IMR-90 (cell line): ENCODE results near the gene XIRP1. TPM values are rescaled to one million over a fixed set of nuclear protein-coding genes. Genes with fewer than 3 reads are reported as not detected.

Experiments used
- CHD1 ChIP-seq: IDR thresholded peaks from 2 replicates; pipeline ENCODE4 v1.6.1; 2012; ENCODE audit warnings: low read depth, low read length, improper control_type of control experiment
- NFE2L2 ChIP-seq: fragments of 150-350 bp; IDR thresholded peaks from 2 replicates; pipeline ENCODE4 v1.6.1; 2016; ENCODE audit warnings: low read depth, mild to moderate bottlenecking, low read length
- POLR2A ChIP-seq: IDR thresholded peaks from 2 replicates; pipeline ENCODE4 v1.6.1; 2012; ENCODE audit warnings: mild to moderate bottlenecking, low read depth, low read length
- polyA plus RNA-seq, 3 experiments: library from polyadenylated mRNA; depleted of rRNA; stranded (reverse); fragments of >200 nt; gene quantifications; 2 replicates each; pipeline ENCODE4 v1.2.3, GENCODE V29; 2012; ENCODE audit warnings: low replicate concordance in 1 of 3
- total RNA-seq: library from RNA; depleted of rRNA; stranded (reverse); fragments of >200 nt; gene quantifications from 2 replicates; pipeline ENCODE4 v1.2.3, GENCODE V29; 2012
- TF ChIP-seq, protein P1 (sequence below): fragments of 150-350 bp; IDR thresholded peaks from 2 replicates; pipeline ENCODE4 v1.6.1; 2016; ENCODE audit warnings: low read depth, mild to moderate bottlenecking, low read length, moderate library complexity, borderline replicate concordance

XIRP1 gene
- total and polyA plus RNA-seq, 2 of the 4 experiments (the other 2 are of a cell fraction), result under 0.01 to 0.07 TPM

DNA sequence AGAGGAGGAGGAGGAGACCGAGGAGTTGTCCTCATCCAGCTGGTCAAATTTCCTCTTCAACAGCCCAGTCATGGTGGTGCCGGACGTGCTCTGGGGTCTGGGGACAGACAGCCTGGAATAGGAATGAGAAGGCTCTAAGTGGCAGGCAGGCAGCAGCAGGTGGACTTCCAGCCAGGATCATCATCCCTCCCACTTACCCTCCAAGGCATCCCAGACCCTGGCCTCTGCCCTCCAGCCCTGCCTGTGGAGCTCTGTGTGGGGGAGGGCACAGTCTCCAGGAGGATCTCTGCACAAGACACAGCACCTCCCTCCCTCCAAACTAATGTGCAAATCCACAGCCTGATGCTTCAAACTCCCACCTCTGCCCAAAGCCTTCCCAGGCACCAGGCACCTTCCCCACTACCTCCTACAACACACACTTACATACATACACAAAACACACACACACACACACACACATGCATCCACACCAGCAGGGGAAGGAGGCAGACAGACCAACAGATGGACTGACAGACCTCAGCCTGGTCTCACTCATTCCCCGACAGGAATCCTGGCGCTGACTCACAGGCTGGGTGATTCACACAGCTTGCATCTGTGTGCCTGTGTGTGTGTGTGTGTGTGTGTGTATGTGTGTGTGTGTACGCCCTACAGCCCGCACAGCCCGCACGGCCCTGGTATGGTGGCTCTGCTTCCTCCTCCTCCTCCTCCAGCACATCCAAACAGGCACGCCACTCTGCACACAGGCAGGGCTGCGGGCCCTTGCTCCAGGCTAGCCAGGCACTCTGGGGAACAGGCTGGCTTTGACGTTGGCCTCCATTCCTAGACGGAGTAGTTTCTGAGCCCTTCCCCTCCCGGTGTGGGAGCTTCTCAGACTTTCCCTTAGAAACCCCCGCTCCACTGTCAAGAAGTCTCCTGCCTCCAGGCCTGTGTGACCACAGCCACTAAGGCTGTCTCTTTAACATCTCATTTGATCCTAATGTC is 45.5 kb downstream of the XIRP1 start (continued):
- TF ChIP-seq, protein P1, sequence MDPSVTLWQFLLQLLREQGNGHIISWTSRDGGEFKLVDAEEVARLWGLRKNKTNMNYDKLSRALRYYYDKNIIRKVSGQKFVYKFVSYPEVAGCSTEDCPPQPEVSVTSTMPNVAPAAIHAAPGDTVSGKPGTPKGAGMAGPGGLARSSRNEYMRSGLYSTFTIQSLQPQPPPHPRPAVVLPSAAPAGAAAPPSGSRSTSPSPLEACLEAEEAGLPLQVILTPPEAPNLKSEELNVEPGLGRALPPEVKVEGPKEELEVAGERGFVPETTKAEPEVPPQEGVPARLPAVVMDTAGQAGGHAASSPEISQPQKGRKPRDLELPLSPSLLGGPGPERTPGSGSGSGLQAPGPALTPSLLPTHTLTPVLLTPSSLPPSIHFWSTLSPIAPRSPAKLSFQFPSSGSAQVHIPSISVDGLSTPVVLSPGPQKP, result no peak
- TF ChIP-seq NFE2L2 (peak; percentile 54; the same call in 1 of the 2 replicates), POLR2A (peak; percentile 67; the same call in 1 of the 2 replicates), CHD1 (peak; percentile 45; the same call in 1 of the 2 replicates)
